Fibroblast of upper back skin (primary cell): ENCODE results near the gene TSR2.
"Not testable (repeated sequence)": the region's sequence is repeated elsewhere in the genome, so short reads cannot be mapped to it uniquely, and the experiment has no call there.

Experiments used
- DNase-seq: peaks from one replicate; pipeline ENCODE4 v3.0.0-alpha.2; 2013

Gene TSR2

GRCh38 chrX:54473993-54474859, 34.0 kb downstream of the TSR2 start:
- DNase-seq = no peak

DNA sequence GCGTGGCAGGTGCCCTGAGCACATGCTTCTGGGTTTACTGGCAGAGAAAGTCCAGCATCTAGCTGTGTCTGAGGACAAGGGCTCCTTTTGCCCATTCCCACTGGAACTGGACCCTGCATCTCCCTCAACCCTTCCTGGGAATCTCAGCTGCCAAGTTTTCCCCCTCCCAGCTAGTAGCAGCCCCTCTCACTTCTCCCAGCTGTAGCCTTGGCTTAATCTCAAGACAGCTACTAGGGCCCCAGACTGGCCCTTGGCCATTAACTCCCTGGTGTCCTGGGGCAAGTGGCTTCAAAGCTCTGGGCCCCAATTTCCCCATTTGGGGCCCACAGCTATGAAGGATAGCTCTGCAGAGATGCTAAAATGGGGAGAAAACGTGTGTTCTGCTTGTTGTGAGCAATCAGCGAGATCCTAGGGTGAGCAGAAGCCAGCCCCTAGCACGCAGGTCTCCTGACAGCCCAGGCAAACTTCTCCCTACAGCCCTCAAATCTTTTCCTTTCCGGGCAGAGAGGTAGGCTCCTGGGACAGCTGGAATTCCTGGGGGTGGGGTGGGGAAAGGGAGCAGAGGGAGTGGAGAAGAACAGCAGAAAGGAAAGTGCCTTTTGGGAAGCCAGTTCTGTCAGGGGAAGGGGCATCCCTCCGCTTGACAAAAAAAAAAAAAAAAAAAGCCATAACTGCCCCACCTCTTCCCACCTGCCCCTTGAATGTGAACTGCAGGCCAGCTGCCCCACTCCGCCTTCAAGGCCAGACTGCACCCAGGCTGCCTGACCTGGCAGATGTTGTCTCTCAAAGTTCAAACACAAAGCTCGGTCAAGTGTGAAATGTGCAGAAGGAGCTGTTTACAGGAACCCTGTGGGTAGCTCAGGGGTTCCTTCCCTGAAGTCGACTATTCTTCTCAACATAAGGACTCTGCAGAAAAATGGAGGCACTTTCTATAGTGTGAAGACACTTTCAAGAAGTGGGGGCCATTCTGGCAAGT, 39.2 kb downstream of the TSR2 start:
- no peak for DNase-seq

GRCh38 chrX:54482839-54483593, 42.8 kb downstream of the TSR2 start:
- DNase-seq = no peak

- no peak for DNase-seq
Observed at GRCh38 chrX:54483946-54484345, 43.7 kb downstream of the TSR2 start.

GRCh38 chrX:54484666-54485065, 44.5 kb downstream of the TSR2 start:
- DNase-seq = no peak

GRCh38 chrX:54489819-54490218, 49.6 kb downstream of the TSR2 start:
- DNase-seq = not testable (repeated sequence)

DNA sequence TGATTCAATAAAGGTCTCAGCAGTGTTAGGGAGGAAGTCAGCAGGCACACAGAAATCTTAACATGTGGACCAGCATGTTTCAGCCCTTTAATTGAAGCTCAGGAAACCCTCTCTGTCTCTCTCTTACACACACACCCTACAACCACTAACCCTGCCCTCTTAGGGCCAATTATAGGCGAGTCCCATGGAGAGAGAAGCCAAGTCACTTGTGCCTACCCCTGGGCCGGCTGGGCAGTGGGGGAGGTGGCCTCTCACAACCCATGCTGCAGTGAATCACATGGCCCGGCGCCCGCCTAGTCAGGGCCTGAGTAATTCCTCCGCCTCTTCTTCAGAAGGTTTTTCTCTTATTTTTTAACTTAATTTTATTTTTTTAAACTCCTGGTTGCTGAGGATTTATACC, 52.1 kb downstream of the TSR2 start:
- peak; percentile 60 for DNase-seq

DNA sequence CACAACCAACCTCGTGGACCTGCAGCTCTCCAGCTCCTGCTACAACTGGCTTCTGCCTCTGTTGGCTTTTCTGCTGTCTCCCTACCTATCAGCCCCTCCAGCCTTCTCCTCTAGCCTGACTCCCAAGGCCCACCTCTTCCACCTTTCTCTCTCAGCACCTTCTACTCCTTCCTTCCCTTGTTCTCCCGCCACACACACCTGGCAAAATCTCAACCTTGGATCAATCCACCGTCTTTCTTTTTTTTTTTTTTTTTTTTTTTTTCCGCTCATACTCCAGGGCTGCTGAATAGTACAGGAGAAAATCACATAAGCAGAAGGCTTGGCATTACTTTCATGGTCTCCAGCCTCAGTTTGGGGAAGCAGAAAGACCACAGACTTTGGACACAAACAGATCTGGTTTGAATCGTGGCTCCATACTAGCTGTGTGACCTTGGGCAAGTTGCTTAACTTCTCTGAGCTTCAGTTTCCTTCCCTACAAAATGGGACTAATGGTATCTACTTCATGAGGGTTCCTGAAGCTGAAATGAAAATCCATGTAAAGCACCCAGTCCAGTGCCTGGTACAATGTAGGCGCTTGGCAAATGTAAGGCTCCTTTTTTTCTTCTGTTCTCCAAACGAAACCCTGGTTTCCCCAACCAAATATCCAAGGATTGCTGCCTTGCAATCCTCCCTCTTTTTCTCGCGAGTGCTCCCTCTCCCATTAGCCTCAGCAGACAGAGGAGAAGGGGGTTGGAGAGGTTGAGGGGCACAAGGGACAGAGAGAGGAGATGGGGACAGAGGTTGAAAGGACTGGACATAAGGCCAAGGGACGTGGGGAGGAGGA, 54.2 kb downstream of the TSR2 start:
- no peak for DNase-seq
